ENCODE measurements around the gene PRSS36. TPM values are rescaled to one million over a fixed set of nuclear protein-coding genes. Genes with fewer than 3 reads are reported as not detected.

Gene PRSS36
- total RNA-seq, 1 donor from 2014 or later, result 0.68 TPM

DNA sequence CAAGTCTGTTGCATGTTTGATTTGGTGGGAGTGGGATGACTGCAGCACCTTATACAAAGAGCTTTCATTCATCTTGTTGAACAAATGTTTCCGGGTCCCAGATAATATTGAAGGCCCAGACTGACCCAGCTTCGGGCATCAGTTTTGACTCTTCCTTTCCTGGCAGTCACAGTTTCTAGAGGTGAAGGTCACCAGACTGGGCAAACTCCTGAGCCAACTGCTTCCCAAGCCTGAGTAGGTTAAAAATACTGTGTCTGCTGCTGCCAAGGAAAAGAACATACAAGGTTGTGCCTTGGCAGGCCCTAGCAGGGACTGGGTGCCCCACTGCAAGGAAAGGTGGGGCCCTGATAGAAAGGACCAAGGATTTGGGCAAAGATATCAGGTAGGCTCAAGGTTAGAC, 37.2 kb downstream of the PRSS36 start:
- H3K4me1 Mint-ChIP-seq, result peaks cover 9% of the 10 kb centered on the region
- H3K27me3 Mint-ChIP-seq (ENCODE audit: low read depth), result no peaks in the 10 kb centered on the region
- DNase-seq (ENCODE audit: low read depth, low spot score), result no peak
- H3K27ac Mint-ChIP-seq (ENCODE audit: unreplicated experiment), result no peak overlapping the region
- TF ChIP-seq, protein P1, sequence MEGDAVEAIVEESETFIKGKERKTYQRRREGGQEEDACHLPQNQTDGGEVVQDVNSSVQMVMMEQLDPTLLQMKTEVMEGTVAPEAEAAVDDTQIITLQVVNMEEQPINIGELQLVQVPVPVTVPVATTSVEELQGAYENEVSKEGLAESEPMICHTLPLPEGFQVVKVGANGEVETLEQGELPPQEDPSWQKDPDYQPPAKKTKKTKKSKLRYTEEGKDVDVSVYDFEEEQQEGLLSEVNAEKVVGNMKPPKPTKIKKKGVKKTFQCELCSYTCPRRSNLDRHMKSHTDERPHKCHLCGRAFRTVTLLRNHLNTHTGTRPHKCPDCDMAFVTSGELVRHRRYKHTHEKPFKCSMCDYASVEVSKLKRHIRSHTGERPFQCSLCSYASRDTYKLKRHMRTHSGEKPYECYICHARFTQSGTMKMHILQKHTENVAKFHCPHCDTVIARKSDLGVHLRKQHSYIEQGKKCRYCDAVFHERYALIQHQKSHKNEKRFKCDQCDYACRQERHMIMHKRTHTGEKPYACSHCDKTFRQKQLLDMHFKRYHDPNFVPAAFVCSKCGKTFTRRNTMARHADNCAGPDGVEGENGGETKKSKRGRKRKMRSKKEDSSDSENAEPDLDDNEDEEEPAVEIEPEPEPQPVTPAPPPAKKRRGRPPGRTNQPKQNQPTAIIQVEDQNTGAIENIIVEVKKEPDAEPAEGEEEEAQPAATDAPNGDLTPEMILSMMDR (conservative IDR thresholded peaks at IDR 0.05), result no peak
- H3K36me3 Mint-ChIP-seq (ENCODE audit: low read depth), result peaks cover 3% of the 10 kb centered on the region
- H3K4me3 Mint-ChIP-seq, result peak overlapping the region; percentile 68
- H3K9me3 Mint-ChIP-seq, result no peaks in the 10 kb centered on the region

DNA sequence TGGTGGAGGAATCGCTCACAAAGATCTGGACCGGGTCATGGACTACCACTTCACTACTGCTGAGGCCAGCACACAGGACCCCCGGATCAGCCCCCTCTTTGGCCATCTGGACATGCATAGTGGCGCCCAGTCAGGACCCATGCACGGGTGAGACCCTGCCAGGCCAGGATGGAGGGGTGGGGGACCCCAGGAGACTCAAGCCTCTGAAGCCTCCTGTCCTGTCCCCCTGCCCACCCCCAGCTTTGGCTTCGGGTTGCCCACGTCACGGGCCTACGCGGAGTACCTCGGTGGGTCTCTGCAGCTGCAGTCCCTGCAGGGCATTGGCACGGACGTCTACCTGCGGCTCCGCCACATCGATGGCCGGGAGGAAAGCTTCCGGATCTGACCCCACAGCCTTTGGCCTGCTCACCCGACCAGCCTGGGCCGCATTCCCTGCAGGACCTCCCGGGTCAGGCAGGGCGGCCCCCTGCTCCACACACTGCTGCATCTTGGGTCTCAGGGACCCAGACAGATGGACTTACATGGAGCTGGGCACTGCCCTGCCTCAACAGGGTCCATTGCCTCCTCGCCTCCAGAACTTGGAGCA, 37.9 kb downstream of the PRSS36 start:
- no peak for DNase-seq (ENCODE audit: low read depth, low spot score)
- H3K4me3 Mint-ChIP-seq, result peak overlapping the region; percentile 73
- no peak overlapping the region for H3K27ac Mint-ChIP-seq (ENCODE audit: unreplicated experiment)
- H3K27me3 Mint-ChIP-seq (ENCODE audit: low read depth), result no peaks in the 10 kb centered on the region
- H3K4me1 Mint-ChIP-seq, result peaks cover 13% of the 10 kb centered on the region
- H3K9me3 Mint-ChIP-seq, result no peaks in the 10 kb centered on the region
- peaks cover 3% of the 10 kb centered on the region for H3K36me3 Mint-ChIP-seq (ENCODE audit: low read depth)
- TF ChIP-seq, protein P1 (conservative IDR thresholded peaks at IDR 0.05), result no peak

DNA sequence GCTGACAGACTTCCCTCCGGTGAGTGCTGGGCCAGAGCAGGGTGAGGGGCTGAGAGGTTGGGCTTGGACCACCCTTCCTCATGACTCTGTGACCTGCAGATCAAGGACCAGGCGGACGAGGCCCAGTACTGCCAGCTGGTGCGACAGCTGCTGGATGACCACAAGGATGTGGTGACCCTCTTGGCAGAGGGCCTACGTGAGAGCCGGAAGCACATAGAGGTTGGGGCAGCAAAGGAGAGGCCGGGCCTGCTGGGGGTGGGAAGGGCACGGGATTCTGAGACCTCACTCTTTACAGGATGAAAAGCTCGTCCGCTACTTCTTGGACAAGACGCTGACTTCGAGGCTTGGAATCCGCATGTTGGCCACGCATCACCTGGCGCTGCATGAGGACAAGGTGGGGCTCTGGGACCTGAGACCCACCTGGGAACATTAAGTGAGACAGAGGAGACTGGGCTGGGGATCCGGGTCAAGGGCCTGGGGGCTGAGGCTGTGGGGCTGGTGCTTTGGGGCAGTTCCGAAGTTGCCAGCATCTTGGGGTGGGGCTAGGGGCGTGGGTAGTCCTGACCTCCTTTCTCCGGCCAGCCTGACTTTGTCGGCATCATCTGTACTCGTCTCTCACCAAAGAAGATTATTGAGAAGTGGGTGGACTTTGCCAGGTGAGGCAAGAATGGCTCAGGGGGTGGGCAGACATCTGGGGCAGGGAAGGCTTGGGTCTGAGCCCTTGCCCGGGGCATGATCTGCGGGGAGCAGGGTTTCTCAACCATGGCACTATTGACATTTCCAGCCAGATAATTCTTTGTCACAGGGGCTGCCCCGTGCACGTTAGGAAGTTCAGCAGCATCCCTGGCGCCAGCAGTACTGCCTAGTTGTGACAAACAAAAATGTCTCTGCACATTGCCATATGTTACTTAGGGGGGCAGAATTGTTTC, 39.5 kb downstream of the PRSS36 start:
- Mint-ChIP-seq H3K4me1 (peaks cover 16% of the 10 kb centered on the region), H3K9me3 (no peaks in the 10 kb centered on the region), H3K36me3 (ENCODE audit: low read depth) (peaks cover 3% of the 10 kb centered on the region)

DNA sequence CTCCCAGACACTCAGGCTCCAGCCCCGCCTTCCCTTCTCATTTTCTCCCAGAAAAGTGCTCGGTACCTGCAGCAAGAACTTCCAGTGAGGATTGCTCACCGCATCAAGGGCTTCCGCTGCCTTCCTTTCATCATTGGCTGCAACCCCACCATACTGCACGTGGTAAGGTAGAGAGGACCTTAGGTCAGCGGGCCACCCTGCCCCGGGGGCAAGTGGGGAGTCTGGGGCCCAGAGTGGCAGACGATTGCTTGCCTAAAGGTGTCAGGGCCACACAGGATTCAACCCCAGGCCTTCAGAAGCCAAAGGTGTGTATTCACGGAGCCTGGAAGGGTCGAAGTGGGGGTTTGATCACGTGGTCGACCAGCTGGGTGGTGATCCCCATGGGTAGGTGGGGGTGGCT, 40.2 kb downstream of the PRSS36 start:
- H3K4me1 Mint-ChIP-seq, result peaks cover 16% of the 10 kb centered on the region
- TF ChIP-seq, protein P1 (conservative IDR thresholded peaks at IDR 0.05), result no peak
- H3K27ac Mint-ChIP-seq (ENCODE audit: unreplicated experiment), result no peak overlapping the region
- no peaks in the 10 kb centered on the region for H3K9me3 Mint-ChIP-seq
- DNase-seq (ENCODE audit: low read depth, low spot score), result no peak
- peaks cover 3% of the 10 kb centered on the region for H3K36me3 Mint-ChIP-seq (ENCODE audit: low read depth)
- no peaks in the 10 kb centered on the region for H3K27me3 Mint-ChIP-seq (ENCODE audit: low read depth)
- peak overlapping the region; percentile 87 for H3K4me3 Mint-ChIP-seq

More for the DNA sequence above, 39.5 kb downstream of the PRSS36 start:
- Mint-ChIP-seq H3K27ac (ENCODE audit: unreplicated experiment) (peak overlapping the region; percentile 35), H3K4me3 (peak overlapping the region; percentile 87), H3K27me3 (ENCODE audit: low read depth) (no peaks in the 10 kb centered on the region)
- TF ChIP-seq, protein P1 (conservative IDR thresholded peaks at IDR 0.05), result no peak
- DNase-seq (ENCODE audit: low read depth, low spot score), result no peak

DNA sequence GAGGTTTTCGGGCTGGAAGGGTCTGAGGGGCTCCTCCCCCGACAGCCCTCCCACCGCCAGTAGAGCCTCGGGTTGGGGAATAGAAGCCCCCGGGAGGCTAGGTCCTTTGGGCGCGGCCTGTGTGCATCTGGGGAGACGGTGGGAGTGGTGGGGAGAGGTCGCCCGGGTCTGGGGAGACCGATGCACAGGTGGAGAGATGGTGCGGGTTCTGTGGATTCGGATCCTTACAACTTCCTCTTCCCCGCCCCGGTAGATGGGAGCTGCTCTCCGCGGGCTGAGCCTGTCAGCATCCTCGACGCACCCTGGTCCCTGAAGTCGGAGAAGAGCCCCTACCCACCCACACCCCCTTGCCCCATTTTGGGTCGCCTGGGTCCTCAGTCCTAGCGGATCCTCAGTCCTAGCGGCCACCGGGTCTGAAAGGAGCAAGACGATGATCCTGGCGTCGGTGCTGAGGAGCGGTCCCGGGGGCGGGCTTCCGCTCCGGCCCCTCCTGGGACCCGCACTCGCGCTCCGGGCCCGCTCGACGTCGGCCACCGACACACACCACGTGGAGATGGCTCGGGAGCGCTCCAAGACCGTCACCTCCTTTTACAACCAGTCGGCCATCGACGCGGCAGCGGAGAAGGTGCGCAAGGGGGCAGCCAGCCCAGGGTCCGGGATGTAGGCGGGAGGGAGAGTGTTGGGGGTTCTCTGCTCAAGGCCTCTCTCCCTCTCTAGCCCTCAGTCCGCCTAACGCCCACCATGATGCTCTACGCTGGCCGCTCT, 40.9 kb downstream of the PRSS36 start:
- Mint-ChIP-seq H3K27ac (ENCODE audit: unreplicated experiment) (no peak overlapping the region), H3K27me3 (ENCODE audit: low read depth) (no peaks in the 10 kb centered on the region), H3K4me1 (peaks cover 16% of the 10 kb centered on the region), H3K4me3 (peak overlapping the region; percentile 87), H3K36me3 (ENCODE audit: low read depth) (peaks cover 3% of the 10 kb centered on the region), H3K9me3 (no peaks in the 10 kb centered on the region)
- no peak for DNase-seq (ENCODE audit: low read depth, low spot score)
- TF ChIP-seq, protein P1 (conservative IDR thresholded peaks at IDR 0.05), result no peak
